Measurements from ENCODE around the gene SNTB2.

SNTB2 gene

GRCh38 chr16:69316595-69317034 is 129.7 kb downstream of the SNTB2 start:
- FAIRE-seq, result no peak

GRCh38 chr16:69318177-69318910 is 131.4 kb downstream of the SNTB2 start:
- no peak for DNase-seq (ENCODE audit: low spot score)
- FAIRE-seq, result no peak

More at GRCh38 chr16:69316595-69317034, 129.7 kb downstream of the SNTB2 start:
- no peak for DNase-seq (ENCODE audit: low spot score)

- FAIRE-seq (no peak), DNase-seq (ENCODE audit: low spot score) (no peak)
These were observed 131.9 kb downstream of the SNTB2 start for GRCh38 chr16:69318911-69319289.

- FAIRE-seq (no peak), DNase-seq (ENCODE audit: low spot score) (no peak)
These were observed 132.4 kb downstream of the SNTB2 start for GRCh38 chr16:69319381-69319780.

GRCh38 chr16:69319826-69320739 is 133.1 kb downstream of the SNTB2 start:
- FAIRE-seq (no peak), DNase-seq (ENCODE audit: low spot score) (no peak)

- no peak for FAIRE-seq
- no peak for DNase-seq (ENCODE audit: low spot score)
These were observed 133.7 kb downstream of the SNTB2 start for GRCh38 chr16:69320740-69321073.

GRCh38 chr16:69321080-69321479 is 134.1 kb downstream of the SNTB2 start:
- DNase-seq (ENCODE audit: low spot score) (no peak), FAIRE-seq (no peak)

- no peak for FAIRE-seq
- DNase-seq (ENCODE audit: low spot score), result no peak
These were observed 135.4 kb downstream of the SNTB2 start for GRCh38 chr16:69322343-69322742.

- FAIRE-seq, result no peak
These were observed 136.5 kb downstream of the SNTB2 start for GRCh38 chr16:69323415-69323814.

GRCh38 chr16:69324013-69324531 is 137.1 kb downstream of the SNTB2 start:
- DNase-seq (ENCODE audit: low spot score) (no peak), FAIRE-seq (no peak)

More at GRCh38 chr16:69323415-69323814, 136.5 kb downstream of the SNTB2 start:
- no peak for DNase-seq (ENCODE audit: low spot score)

- no peak for DNase-seq (ENCODE audit: low spot score)
- FAIRE-seq, result no peak
These were observed 137.8 kb downstream of the SNTB2 start for GRCh38 chr16:69324585-69325253.

- FAIRE-seq, result no peak
- DNase-seq (ENCODE audit: low spot score), result no peak
These were observed 138.8 kb downstream of the SNTB2 start for GRCh38 chr16:69325784-69326171.

GRCh38 chr16:69326172-69326873 is 139.4 kb downstream of the SNTB2 start:
- FAIRE-seq (no peak), DNase-seq (ENCODE audit: low spot score) (no peak)

- DNase-seq (ENCODE audit: low spot score) (no peak), FAIRE-seq (no peak)
These were observed 140.8 kb downstream of the SNTB2 start for GRCh38 chr16:69327585-69328310.

- DNase-seq (ENCODE audit: low spot score), result no peak
- no peak for FAIRE-seq
These were observed 141.9 kb downstream of the SNTB2 start for GRCh38 chr16:69328854-69329316.

GRCh38 chr16:69329369-69330285 is 142.7 kb downstream of the SNTB2 start:
- DNase-seq (ENCODE audit: low spot score), result peak; percentile 52
- FAIRE-seq, result no peak

- DNase-seq (ENCODE audit: low spot score), result peak; percentile 97
- FAIRE-seq, result peak; percentile 72
These were observed 143.5 kb downstream of the SNTB2 start, which contains the start of gene PDF for GRCh38 chr16:69330286-69331109. Gene PDF (minus strand): TSS chr16:69330588. CDS start chr16:69330570, 18 bp downstream.

- DNase-seq (ENCODE audit: low spot score) (no peak), FAIRE-seq (no peak)
These were observed 147.7 kb downstream of the SNTB2 start for GRCh38 chr16:69334696-69335095.

Measured in urothelium cell line (cell line).